Breast epithelium (tissue), 3 donors: ENCODE data around the gene CD300LB.

Experiments used
- CTCF ChIP-seq, 3 donors: fragments of 450-650 bp; IDR thresholded peaks; one replicate each; pipeline ENCODE4 v1.5.1; 2016 to 2017; ENCODE audit warnings: antibody characterized with exemption in 3 of 3, mild to moderate bottlenecking in 3 of 3, moderate library complexity in 3 of 3
- POLR2A ChIP-seq: fragments of 450-650 bp; IDR thresholded peaks from one replicate; pipeline ENCODE4 v1.6.1; 2016; ENCODE audit warnings: antibody characterized with exemption, mild to moderate bottlenecking, moderate library complexity
- POLR2AphosphoS5 ChIP-seq, 3 donors: sonication (generic); formaldehyde crosslinking; IDR thresholded peaks; one replicate each; pipeline ENCODE4 v1.6.1; 2017; ENCODE audit warnings: antibody characterized with exemption in 3 of 3

GRCh38 chr17:74473294-74473693 is 58.0 kb downstream of the CD300LB start:
- TF ChIP-seq CTCF (IDR thresholded peaks at IDR 0.05), result no peak
- TF ChIP-seq POLR2A, result no peak
- no peak for TF ChIP-seq POLR2AphosphoS5 (IDR thresholded peaks at IDR 0.05)
